GM21390 (cell line): ENCODE data around the gene KDM2B.
"Not testable (repeated sequence)": the region's sequence is repeated elsewhere in the genome, so short reads cannot be mapped to it uniquely, and the experiment has no call there.

ENCODE experiments used
- ATAC-seq: cut with Tn5 transposase; IDR thresholded peaks from one replicate; pipeline ENCODE4 v1.9.1; 2021; ENCODE audit not compliant: unreplicated experiment

The KDM2B gene

GRCh38 chr12:121590476-121591143, 9.8 kb upstream of the KDM2B start:
- peak; percentile 63 for ATAC-seq

DNA sequence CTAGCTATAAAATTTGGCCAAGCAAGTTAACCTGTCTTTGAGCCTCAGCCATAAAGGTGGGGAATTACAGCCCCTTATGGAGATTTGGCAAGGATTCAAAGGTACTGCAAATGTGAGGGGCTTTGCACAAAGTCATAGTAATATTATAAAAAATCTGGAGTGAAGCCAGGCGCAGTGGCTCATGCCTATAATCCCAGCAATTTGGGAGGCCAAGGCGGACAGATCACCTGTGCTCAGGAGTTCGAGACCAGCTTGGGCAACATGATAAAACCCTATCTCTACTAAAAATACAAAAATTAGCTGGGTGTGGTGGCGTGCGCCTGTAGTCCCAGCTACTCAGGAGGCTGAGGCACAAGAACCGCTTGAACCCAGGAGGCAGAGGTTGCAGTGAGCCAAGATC, 4.1 kb upstream of the KDM2B start:
- not testable (repeated sequence) for ATAC-seq

- not testable (repeated sequence) for ATAC-seq
Observed at GRCh38 chr12:121583334-121583661, 2.5 kb upstream of the KDM2B start.

GRCh38 chr12:121582583-121583333, 1.9 kb upstream of the KDM2B start:
- no peak for ATAC-seq

- no peak for ATAC-seq
Observed at GRCh38 chr12:121581686-121582429, 1.0 kb upstream of the KDM2B start.

- ATAC-seq: no peak
Observed at GRCh38 chr12:121579981-121580868, 598 bp downstream of the KDM2B start.

DNA sequence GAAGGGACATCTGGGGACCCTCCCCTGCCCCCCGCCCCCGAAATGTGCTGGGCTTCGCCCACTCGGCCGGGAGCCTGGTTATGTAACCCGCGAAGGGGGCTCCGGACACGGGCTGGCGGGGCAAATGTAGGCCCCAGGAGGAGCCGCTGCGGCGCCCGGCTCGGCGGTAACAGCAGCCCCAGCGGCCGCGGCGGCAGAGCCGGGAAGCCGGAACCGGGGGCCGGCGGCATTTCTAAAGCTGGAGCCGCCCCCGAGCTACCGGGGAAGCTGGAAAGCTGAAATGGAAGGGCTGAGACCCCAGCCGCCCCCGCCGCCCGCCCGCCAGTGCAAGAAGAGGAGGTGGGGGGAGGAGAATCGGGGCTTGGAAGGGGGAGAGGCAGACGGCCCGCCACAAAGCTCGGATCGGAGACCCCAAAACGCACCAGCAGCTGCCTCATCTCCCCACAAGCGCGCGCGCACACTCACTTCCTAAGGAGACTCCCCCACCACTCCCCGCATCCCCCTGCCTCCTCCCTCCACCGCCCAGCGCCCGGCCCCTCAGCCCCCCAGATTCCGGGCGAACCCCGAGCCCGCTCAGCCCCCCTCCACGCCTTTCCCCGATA, 1.5 kb downstream of the KDM2B start:
- no peak for ATAC-seq

DNA sequence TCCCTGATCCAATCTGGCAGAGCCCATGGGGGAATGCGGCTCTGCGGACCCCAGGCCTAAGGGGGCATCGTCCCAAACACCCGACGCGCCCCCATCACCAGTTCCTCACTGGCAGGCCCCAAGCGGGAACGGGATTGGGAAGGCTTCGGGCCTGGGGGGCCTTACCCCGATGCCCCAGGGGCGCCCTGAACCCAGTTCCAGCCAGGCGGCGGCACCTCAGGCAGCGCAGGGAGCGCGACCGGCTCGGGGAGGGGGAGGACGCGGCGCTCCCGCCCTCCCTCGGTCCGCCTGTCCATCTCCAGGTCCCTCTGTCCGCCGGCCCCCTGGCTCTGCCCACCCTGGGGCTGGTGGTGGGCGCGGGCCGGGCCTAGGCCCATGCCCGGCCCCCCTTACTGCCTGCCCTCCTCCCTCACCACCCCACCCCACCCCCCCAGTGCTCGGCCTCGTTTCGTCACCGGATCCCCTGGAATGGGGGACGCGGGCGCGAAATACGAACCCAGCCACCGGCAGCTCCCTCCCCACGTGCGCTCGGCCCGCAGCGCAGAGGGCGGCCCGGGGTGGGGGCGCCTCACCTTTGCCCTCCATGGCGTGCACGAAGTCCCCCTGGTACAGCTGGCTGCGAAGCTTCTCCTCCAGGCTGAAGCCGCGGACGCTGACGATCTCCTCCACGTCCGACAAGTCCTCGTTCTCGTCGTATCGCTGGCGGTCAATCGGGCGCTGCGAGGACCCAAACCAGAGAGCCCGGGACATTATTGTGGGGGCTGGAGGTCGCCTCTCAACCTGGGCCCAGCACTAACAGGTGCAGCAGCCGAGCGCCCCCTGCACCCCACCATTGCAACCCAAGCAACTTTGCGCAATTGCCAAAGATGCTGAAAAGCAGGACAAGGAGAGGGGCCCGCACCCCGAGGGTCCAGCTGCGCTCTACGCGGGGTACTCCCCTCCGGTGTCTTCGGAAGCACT, 2.3 kb downstream of the KDM2B start:
- ATAC-seq: no peak

DNA sequence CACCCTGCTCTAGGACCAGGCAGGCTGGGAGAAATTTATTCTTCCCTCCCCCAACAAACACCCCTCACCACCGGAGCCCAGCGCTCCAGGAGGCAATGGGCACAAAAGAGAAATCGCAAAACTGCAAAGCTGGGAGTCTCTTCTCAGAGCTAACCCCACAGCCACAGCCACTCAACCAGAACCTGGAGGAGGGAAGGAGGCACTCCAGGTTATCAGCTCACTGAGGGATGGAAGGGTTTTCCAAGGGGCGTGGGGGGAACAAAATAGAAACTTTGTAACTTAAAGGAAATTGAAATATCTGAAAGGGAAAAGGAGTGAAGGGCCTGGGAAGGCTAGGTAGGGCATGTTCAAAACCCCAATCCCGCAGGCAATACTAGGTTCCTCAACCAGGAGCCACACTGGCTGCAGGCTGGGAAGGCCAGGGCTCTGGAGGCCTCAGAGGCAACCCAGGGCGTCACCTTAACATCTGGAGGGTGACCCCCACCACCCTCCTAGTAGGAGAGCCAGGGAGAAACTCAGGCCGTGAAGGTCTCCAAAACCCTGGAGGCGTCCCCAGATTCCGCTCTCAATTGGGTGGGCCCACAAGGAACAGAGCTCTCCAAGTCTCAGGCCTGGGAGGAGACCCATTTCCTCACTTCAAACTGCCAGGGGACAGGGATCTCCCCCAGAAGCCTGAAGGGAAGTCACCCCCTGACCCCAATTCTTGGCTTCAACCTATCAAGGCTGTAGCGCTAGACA, 3.2 kb downstream of the KDM2B start:
- ATAC-seq: no peak

GRCh38 chr12:121576851-121577391, 3.9 kb downstream of the KDM2B start:
- no peak for ATAC-seq

GRCh38 chr12:121575952-121576625, 4.7 kb downstream of the KDM2B start:
- ATAC-seq: no peak

DNA sequence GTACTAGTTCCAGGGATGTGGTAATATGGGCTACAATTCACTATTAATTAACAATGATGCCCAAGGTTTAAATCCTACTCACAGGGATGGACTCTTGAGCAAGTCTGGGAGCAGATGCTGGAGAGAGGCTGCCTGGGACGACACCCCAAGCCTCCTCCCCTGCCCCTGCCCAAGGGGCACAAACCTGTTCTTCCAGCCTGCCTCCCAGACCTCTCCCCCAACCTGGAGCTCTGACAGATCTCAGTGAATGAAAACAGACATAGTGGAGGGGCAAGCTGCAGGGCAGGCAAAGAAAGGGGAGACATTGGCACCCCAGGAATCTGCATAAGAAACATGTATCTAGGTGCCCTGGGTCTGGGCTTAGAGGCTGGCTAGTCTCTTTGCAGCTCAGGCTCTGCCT, 5.8 kb downstream of the KDM2B start:
- ATAC-seq: no peak

- no peak for ATAC-seq
Observed at GRCh38 chr12:121574025-121574424, 6.8 kb downstream of the KDM2B start.

- no peak for ATAC-seq
Observed at GRCh38 chr12:121571920-121572319, 8.9 kb downstream of the KDM2B start.

GRCh38 chr12:121570467-121571283, 10.1 kb downstream of the KDM2B start:
- ATAC-seq: no peak

DNA sequence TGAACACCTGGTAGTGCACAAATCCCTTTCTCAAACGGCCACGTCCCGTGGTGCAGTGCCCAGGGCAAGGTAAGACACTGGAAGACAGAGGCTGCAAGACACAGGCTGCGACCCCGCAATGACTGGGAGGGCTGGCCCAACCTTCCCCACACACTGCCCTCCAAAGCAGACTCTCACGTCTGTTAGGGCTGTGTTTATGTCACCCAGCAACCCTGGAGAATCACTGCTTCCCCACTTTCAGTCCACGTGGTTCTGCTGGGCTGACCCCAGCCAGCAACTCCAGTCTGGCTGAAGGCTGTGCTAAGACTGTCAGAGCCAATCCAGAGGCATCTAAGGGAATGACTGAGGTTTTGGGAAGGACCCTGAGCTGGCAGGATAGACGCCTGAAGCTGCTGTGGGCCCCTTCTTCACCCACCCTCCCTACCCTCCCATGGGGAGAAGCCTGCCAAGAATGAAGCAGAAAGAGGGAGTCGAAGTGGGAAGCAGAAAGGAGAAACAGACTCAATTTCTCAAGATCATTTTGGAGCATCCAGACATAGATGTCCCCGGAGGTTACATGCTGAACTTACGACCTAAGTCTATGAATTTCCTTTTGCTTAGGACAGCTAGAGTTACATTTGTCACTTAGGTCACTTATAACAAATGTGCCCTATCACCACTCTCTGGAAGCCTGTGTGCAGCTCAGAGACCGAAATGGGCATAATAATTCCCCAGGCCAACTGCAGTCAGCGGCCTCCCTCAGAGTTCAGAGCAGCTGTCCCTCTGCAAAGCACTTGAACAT, 11.7 kb downstream of the KDM2B start:
- no peak for ATAC-seq
